Body of pancreas (tissue), 4 donors: ENCODE results near the gene ST8SIA4.

ENCODE experiments used
- POLR2A ChIP-seq, 3 donors: fragments of 450-650 bp; IDR thresholded peaks; one replicate each; pipeline ENCODE4 v1.6.1; 2016; ENCODE audit warnings: antibody characterized with exemption in 3 of 3, mild to moderate bottlenecking in 2 of 3
- TF ChIP-seq, protein P1 (sequence below), 7 experiments: fragments of 450-650 bp in 4 of 7; fragments of 200-600 bp in 3 of 7; sonication (generic) in 3 of 7; IDR thresholded peaks; one replicate each; pipeline ENCODE4 v1.5.1; 2016 to 2019; ENCODE audit warnings: antibody characterized with exemption in 7 of 7

GRCh38 chr5:100902440-100903038 is 543 bp downstream of the ST8SIA4 start:
- TF ChIP-seq, protein P1, sequence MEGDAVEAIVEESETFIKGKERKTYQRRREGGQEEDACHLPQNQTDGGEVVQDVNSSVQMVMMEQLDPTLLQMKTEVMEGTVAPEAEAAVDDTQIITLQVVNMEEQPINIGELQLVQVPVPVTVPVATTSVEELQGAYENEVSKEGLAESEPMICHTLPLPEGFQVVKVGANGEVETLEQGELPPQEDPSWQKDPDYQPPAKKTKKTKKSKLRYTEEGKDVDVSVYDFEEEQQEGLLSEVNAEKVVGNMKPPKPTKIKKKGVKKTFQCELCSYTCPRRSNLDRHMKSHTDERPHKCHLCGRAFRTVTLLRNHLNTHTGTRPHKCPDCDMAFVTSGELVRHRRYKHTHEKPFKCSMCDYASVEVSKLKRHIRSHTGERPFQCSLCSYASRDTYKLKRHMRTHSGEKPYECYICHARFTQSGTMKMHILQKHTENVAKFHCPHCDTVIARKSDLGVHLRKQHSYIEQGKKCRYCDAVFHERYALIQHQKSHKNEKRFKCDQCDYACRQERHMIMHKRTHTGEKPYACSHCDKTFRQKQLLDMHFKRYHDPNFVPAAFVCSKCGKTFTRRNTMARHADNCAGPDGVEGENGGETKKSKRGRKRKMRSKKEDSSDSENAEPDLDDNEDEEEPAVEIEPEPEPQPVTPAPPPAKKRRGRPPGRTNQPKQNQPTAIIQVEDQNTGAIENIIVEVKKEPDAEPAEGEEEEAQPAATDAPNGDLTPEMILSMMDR (IDR thresholded peaks at IDR 0.05) = no peak
- no peak for TF ChIP-seq POLR2A (IDR thresholded peaks at IDR 0.05)
